Hepatocyte (in vitro differentiated cells): ENCODE results near the gene ARL6. TPM values are rescaled to one million over a fixed set of nuclear protein-coding genes. Genes with fewer than 3 reads are reported as not detected.

Experiments
- DNase-seq: peaks from one replicate; pipeline ENCODE4 v3.0.0-alpha.2; 2016; ENCODE audit warnings: low spot score
- H2AFZ ChIP-seq: fragments of 200-600 bp; sonication (generic); 2 replicates; pipeline ENCODE4 v1.6.0; 2016; ENCODE audit warnings: antibody characterized with exemption, mild to moderate bottlenecking
- H3K27ac ChIP-seq: fragments of 200-600 bp; sonication (generic); 2 replicates; pipeline ENCODE4 v1.5.1; 2016; ENCODE audit warnings: mild to moderate bottlenecking
- H3K27me3 ChIP-seq: fragments of 200-600 bp; sonication (generic); 2 replicates; pipeline ENCODE4 v1.6.1; 2016
- H3K36me3 ChIP-seq: fragments of 200-600 bp; sonication (generic); replicated peaks from 2 replicates; pipeline ENCODE4 v1.5.1; 2016; ENCODE audit warnings: low read depth; ENCODE audit not compliant: insufficient read depth
- H3K4me1 ChIP-seq: fragments of 200-600 bp; sonication (generic); 2 replicates; pipeline ENCODE4 v1.5.1; 2016; ENCODE audit warnings: mild to moderate bottlenecking, moderate library complexity; ENCODE audit not compliant: insufficient read depth
- H3K4me2 ChIP-seq: fragments of 200-600 bp; sonication (generic); 2 replicates; pipeline ENCODE4 v1.6.0; 2016
- H3K4me3 ChIP-seq: fragments of 200-600 bp; sonication (generic); 2 replicates; pipeline ENCODE4 v1.5.1; 2016; ENCODE audit warnings: mild to moderate bottlenecking
- H3K79me2 ChIP-seq: fragments of 200-600 bp; sonication (generic); 2 replicates; pipeline ENCODE4 v1.6.0; 2017; ENCODE audit warnings: mild to moderate bottlenecking
- H3K9me2 ChIP-seq: fragments of 200-600 bp; sonication (generic); replicated peaks from 2 replicates; pipeline ENCODE4 v1.6.0; 2017; ENCODE audit warnings: mild to moderate bottlenecking; ENCODE audit not compliant: insufficient read depth
- H3K9me3 ChIP-seq: fragments of 200-600 bp; sonication (generic); 2 replicates; pipeline ENCODE4 v1.5.1; 2016; ENCODE audit warnings: low read depth, mild to moderate bottlenecking
- H4K20me1 ChIP-seq: fragments of 200-600 bp; sonication (generic); 2 replicates; pipeline ENCODE4 v1.6.0; 2016; ENCODE audit warnings: mild to moderate bottlenecking; ENCODE audit not compliant: insufficient read depth, poor library complexity, severe bottlenecking
- EZH2 ChIP-seq: fragments of 200-600 bp; sonication (generic); IDR thresholded peaks from 2 replicates; pipeline ENCODE4 v1.6.1; 2016; ENCODE audit warnings: antibody characterized with exemption, mild to moderate bottlenecking, borderline replicate concordance
- EZH2phosphoT487 ChIP-seq: fragments of 200-600 bp; sonication (generic); IDR thresholded peaks from one replicate; pipeline ENCODE4 v1.6.1; 2018; ENCODE audit warnings: antibody characterized with exemption, mild to moderate bottlenecking, low read depth, moderate library complexity; ENCODE audit not compliant: unreplicated experiment, severe bottlenecking
- WGBS: methylation state at CpG from one replicate; pipeline ENCODE4 v1.1.6; 2016; ENCODE audit warnings: low lambda C conversion rate; ENCODE audit errors: missing lambda C conversion rate; 5-methylcytosine and 5-hydroxymethylcytosine counted together
- polyA plus RNA-seq: library from polyadenylated mRNA; unstranded; fragments of >200 nt; fragmentation: Nextera tagmentation; extraction: Ambion mirVana; gene quantifications from 2 replicates; pipeline ENCODE4 v1.2.1, GENCODE V29; 2016
- total RNA-seq: library from RNA; depleted of rRNA; stranded (reverse); fragments of >200 nt; gene quantifications from 2 replicates; pipeline ENCODE4 v1.2.3, GENCODE V29; 2014
- TF ChIP-seq, protein P1 (sequence below): fragments of 200-600 bp; sonication (generic); IDR thresholded peaks from 2 replicates; pipeline ENCODE4 v1.5.1; 2016; ENCODE audit warnings: antibody characterized with exemption, mild to moderate bottlenecking; ENCODE audit not compliant: poor library complexity

The ARL6 gene
- total and polyA plus RNA-seq, 2 experiments from 2014 or later, result 4.0 to 8.5 TPM

DNA sequence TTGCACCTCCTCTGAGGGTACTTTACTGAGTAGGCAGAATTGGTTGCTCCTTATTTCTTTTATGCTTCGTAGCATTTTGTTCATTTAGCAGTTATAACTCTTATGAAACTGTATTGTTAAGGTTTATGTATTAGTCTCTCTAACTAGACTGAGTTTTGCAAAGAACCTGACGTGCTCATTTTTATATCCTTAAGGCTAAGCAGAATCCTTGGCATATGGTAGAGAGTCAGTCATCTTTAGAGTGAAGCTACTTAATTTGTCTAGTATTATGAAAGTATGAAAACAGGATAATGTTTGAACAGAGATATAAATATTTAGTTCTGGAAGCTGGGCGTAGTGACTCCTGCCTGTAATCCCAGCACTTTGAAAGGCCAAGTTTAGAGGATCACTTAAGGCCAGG lies 77.4 kb downstream of the ARL6 start:
- Histone ChIP-seq H3K36me3 (no peaks in the 10 kb centered on the region), H3K4me3 (no peak overlapping the region), H4K20me1 (no peaks in the 10 kb centered on the region), H3K79me2 (peaks cover 8% of the 10 kb centered on the region), H3K27ac (no peak overlapping the region), H3K4me2 (no peak overlapping the region), H3K9me2 (no peaks in the 10 kb centered on the region), H3K27me3 (no peaks in the 10 kb centered on the region), H2AFZ (no peak overlapping the region), H3K4me1 (no peaks in the 10 kb centered on the region), H3K9me3 (no peaks in the 10 kb centered on the region)
- TF ChIP-seq EZH2 (no peak), EZH2phosphoT487 (no peak)
- TF ChIP-seq, protein P1, sequence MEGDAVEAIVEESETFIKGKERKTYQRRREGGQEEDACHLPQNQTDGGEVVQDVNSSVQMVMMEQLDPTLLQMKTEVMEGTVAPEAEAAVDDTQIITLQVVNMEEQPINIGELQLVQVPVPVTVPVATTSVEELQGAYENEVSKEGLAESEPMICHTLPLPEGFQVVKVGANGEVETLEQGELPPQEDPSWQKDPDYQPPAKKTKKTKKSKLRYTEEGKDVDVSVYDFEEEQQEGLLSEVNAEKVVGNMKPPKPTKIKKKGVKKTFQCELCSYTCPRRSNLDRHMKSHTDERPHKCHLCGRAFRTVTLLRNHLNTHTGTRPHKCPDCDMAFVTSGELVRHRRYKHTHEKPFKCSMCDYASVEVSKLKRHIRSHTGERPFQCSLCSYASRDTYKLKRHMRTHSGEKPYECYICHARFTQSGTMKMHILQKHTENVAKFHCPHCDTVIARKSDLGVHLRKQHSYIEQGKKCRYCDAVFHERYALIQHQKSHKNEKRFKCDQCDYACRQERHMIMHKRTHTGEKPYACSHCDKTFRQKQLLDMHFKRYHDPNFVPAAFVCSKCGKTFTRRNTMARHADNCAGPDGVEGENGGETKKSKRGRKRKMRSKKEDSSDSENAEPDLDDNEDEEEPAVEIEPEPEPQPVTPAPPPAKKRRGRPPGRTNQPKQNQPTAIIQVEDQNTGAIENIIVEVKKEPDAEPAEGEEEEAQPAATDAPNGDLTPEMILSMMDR, result no peak
- DNase-seq, result no peak
- 89% methylated on average over 3 of the region's 3 CpGs for WGBS

DNA sequence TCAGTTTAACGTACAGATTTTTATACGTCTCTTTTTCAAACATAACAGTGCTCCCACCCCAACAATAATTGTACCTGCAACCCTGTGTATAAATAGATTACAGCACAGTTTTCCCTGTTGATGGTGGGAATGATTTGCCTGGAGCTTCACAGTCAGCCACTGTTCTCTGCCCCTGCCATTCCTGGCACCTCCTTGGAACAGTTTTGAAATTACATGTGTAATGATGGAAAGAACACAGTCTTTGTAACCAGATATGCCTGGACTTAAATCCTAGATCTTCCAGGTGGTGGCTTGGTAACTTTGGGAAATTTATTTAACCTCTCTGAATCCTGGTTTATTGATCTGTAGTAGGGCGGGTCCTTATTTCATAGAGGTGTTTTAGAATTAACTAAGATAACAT lies 84.2 kb downstream of the ARL6 start:
- Histone ChIP-seq H3K27me3 (no peaks in the 10 kb centered on the region), H3K4me3 (no peak overlapping the region), H3K36me3 (no peaks in the 10 kb centered on the region), H2AFZ (no peak overlapping the region), H3K4me1 (no peaks in the 10 kb centered on the region), H3K9me3 (peaks cover under 1% of the 10 kb centered on the region), H3K9me2 (no peaks in the 10 kb centered on the region), H3K27ac (no peak overlapping the region), H3K4me2 (no peak overlapping the region), H4K20me1 (no peaks in the 10 kb centered on the region), H3K79me2 (peaks cover 5% of the 10 kb centered on the region)
- DNase-seq, result no peak
- WGBS, result 92% methylated on average over 3 of the region's 3 CpGs
- no peak for TF ChIP-seq EZH2
- TF ChIP-seq EZH2phosphoT487, result no peak
- TF ChIP-seq, protein P1, result no peak

Other genes starting within 250 kb of the ARL6 start
- 11.5 and 13.2 TPM in 2 replicates for gene CRYBG3, start 57.3 kb downstream of the ARL6 start, total RNA-seq
- 1.6 and 1.7 TPM in 2 replicates for gene CRYBG3, start 57.3 kb downstream of the ARL6 start, polyA plus RNA-seq
- 26.0 and 26.2 TPM in 2 replicates for gene RIOX2, start 207.7 kb downstream of the ARL6 start, total RNA-seq
- 14.7 and 15.5 TPM in 2 replicates for gene RIOX2, start 207.7 kb downstream of the ARL6 start, polyA plus RNA-seq